ENCODE results near the gene LRPAP1.
"Not testable (repeated sequence)": the region's sequence is repeated elsewhere in the genome, so short reads cannot be mapped to it uniquely, and the experiment has no call there.

Gene LRPAP1

DNA sequence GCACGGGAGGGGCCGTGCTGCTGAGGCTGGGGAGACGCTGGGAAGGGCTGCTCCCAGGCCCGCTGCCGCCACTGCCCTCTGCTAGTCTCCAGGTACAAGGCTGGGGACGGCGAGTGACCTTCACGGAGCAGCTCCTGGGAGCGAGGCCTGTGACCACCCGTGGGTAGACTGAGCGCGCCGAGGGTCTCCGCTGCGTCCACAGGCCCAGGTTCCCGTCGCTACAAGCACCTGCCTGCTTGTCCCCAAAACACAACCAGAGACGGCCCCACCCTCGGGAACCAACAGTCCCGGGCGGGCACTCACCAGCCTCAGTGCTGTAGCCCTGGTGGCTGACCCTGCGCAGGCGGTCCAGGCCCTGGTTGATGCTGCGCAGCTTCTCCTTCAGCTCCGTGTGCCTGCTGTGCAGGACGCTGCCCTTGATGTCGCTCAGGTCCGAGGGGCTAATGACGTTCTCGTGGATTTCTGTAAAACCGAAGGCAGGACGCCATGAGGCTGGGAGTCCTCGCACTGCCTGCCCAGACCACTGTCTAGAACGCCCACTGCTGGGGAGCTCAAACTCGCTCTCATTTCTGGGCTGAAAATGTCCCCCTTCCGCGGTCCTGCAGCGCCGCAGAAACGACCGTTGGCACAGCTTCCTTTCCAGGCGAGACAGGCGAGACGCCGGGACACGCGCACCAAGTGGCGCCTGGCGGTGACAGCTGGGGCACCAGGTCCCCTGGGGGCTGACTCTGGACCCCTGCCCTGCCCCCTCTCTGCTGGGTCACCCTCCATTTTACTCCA is 14.3 kb downstream of the LRPAP1 start:
- no peak for DNase-seq

DNA sequence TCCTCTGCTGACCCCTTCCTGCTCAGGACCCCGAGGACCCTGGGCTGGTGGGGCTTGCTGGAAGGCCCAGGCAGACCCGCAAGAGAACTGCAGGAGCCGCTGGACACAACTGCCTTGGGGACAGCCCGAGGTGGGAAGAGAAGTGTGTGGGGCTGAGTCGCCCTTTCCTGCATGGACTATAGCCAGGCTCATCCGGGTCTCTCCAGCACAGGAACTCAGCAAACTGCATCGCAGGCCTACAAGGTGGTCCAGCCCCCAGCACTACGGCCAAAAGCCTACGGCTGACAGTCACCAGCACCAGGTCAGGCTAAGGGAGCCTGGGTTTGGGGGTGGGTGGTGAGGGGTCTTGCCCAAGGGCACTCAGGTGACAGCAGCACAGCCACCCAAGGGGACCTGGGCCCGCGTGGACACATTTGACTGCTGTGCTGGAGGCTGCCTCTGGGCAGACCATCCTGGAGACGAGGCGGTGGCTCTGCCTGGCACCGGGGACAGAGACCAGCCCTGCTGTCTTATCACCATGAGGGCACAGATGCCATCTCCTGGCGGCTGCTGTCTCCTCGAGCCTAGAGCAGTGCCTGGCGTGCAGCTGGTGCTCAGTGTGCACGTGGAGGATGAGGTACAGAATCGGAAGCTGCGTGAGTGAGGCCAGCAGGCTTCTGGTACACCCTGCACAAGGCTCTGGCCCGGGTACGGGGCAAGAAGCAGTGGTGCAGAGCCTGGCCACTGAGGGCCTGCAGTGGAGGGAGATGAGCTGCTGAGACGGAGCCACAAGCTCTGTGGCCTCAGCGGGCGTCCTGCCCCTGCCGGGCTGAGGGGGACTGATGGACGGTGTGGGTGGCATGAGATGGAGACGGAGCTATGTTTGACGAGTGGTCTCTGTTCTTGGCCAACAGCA is 15.1 kb downstream of the LRPAP1 start:
- DNase-seq: no peak

DNA sequence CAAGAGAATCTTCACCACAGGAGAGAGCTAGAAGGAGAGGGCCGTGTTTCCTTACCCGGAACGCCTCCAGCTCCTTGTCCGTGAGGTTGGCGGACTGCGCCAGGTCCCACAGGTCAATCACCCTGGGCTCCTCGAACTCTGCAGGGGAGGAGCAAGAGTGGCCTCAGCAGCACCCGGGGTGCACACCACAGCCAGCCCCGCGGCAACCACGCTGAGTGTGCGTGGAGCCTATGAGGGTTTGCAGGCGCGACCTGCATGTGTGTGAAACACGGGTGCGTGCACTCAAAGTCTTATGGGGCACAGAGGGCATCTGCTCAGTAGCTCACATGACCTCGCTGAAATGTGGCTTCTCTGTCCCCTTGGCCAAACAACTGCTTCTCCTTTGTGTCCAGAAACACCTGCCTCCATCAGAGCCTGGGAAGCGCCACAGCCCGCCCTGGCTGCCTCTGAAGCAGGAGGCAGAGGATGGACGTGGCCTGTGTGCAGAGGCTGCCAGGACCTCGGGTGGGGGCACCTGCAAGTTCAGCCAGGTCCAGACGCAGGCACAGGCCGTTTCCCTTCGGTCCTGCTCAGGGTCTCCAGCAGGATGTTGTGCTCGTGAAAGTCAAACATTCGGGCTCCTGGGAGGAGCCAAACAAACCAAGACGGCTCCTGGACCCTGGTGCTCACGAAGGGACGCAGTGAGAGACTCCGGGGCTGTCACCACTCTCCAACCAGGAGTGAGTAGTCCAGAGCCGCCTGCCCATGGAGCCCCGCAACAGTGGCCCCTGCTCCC is 16.0 kb downstream of the LRPAP1 start:
- no peak for DNase-seq

DNA sequence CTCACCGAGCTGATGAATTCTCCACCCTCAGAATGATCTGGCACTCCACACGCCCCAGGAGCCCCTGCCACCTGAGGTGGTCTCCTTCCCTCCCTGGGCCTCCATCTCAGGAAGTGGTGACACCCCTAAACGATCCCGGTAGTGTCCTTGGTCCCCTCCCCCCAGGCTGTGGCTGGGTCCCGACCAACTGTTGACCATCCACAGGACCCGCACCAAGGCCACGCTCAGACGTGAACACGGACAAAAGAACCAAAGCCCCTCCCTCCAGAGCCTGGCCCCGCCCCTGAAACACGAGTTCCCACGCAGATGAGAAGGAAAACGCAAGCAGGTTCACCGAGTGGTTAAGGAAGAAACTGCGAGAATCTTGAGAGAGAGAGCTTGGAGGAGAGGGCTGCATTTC is 16.6 kb downstream of the LRPAP1 start:
- no peak for DNase-seq

DNA sequence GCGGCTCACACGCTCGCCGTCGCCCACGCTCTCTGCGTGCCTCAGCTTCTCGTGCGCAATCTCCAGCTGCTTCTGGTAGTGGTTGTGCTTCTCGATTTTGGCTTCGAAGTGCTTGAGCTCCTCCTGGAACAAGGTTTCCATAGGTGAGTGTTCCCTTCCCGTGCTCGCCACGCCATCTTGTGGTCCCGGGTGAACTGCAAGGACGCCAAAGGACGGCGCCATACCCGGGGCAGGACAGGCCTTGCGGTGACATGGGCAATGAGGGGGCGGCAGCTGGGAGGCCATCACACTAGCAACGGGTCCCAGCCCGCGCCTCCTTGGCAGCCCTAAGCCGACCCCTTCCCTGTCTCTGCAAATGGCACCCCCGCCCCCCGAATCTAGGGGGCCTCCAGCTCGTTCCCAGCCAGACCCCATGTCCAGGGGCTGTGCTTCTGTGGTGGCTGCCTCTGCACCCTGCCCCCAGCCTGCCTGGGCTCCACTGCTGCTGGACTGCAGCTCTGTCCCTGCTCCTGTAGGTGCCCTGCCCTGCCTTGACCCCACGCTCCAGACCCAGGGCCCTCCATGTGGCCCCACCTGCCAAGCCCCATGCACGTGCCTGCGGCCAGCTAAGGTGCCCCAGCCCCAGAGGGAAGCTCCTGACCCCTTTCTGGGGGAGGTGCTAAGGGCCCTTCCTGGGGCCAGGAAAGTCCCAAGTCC is 17.3 kb downstream of the LRPAP1 start:
- DNase-seq: no peak

DNA sequence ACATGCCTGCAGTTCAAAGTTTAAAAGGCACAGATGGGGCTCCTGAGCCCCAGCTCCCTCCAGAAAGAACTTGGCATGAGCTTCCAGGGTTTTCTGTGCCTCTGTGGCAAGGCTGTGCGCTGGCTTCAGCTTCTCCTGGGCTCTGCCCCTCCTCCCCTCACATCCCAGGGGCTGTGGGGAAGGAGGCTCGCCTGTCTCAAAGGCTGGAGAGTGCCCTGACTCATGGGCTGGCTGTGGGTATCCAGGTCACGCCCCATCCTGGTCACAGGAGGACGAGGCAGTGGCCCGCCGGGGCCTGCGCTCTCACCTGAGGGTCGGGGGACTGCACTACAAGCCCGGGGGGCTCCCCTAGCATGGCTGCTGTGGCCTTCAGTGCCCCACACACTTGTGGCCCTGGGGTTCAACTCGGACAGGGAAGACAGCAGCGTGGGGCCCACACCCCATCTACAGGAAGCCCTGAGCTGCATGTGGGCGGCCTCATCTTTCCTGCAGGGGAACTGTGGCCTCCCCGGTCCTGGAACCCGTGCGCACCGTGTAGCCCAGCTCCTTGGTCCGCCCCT is 17.9 kb downstream of the LRPAP1 start:
- no peak for DNase-seq

DNA sequence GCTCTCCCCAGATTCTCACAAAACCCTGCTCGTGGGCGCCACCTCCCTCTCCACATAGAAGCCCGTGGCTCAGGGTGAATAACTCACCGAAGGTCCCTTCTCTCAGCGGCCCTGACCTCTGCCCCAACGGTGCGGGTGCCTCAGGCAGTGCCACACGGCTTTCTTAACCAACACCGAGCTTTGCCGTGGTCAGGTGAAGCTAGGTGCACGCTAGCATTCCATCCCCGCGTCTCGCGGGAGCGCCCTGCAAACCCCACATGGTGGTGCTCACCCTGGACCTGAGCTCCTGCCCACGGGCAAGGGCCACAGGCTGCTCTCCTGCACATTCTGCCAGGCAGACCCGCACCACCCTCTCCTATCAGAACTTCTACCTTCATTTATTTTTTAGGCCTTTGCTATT is 18.4 kb downstream of the LRPAP1 start:
- no peak for DNase-seq

DNA sequence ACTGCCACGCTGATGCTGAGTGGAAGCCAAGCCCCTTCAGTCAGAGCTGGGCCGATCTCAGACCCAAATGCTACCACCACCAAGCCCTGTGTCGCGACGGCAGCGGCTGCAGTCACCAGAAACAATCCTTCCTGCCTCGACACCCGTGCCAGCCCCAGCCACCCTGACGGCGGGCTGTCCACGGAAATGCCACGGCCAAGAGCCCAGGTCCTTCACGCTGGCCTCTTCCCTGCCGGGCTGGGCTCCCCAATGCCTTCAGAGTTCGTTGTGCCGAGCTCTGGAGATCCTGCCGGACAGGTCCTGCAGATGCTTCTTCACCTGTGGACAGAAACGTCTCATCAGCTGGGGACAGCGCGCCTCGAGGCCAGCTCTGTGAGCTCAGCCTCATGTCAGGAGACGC is 19.5 kb downstream of the LRPAP1 start:
- no peak for DNase-seq

DNA sequence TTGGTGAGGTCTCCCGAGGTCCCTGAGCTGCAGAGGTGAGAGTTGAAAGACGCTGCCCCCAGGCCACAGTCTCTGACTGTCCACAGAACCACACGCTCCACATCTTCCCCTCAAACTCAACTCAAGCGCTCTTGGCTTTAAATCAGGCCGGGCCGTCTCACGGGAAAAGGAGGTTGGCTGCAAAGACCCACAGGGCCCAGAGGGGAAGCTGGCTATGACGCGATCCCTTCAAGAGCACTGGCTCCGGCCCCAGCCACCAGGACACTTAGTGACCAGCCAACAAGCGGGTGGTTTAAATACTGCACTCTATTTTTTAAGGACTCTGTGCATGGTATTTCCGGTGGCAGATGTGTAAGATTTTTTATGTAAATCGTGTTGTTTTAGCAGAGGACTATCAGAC is 19.9 kb downstream of the LRPAP1 start:
- DNase-seq: no peak

DNA sequence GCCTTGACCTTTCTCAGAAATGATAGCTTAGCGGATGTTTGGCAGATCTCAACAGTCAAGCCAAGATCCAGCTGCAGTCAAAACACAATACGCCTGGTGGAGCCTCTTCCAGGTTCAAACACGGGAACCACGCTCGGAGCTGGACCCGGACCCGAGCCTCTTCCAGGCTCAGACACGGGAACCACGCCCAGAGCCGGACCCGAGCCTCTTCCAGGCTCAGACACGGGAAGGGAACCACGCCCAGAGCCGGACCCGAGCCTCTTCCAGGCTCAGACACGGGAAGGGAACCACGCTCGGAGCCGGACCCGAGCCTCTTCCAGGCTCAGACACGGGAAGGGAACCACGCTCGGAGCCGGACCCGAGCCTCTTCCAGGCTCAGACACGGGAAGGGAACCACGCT is 20.6 kb downstream of the LRPAP1 start:
- DNase-seq: not testable (repeated sequence)

DNA sequence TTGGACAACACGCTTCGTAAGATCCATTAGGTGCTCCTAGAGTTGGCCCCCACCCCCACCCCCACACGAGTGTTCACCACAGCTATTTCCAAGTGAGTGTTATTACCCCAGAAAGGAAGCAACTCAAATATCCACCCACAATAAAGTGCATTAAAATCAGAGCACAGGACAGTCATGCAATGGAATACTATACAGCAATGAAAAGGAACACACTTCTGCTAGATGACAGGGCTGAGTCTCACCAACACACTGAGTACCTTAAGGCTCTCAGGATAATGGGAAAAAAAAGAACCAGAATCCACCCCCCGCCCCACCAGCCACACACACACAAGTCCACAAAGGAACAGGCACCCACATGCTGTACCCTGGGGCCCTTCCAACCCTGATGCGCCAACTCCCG is 21.0 kb downstream of the LRPAP1 start:
- DNase-seq: no peak

DNA sequence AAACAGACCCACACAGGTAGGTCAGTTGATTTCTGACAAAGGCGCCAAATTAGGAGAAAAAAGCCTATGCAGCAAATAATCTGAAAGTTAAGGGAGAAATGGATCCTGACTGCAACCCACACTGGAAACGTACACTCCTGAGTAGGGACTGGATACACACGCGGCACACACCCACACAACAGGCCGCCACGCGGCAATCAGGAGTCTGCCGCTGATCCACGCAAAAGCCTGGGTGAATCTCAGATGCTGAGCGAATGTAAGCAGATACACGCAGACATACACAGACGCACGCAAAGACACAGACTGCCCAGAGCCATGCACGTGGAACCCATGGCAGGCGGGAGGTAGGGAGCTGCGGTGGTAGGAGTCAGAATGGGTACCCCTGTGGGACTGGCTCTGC is 21.7 kb downstream of the LRPAP1 start:
- no peak for DNase-seq

DNA sequence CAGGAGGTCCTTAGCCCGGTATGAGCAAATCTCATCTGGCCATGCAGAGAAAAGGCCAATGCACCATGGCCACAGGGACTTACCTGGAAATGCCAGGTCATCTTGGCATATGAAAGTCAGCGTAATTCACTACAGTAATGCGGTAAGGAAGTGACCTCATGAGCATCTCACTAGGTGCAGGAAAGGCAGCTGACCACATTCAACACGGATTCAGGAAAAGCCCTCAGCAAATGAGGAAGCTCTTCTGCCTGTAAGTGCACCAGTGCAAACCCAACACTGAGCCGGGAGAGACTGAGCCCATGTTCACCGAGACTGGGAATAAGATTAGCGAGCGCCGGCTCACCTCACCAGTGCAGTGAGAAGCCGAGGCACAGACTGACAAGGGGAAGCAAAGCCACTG is 23.7 kb downstream of the LRPAP1 start:
- no peak for DNase-seq

DNA sequence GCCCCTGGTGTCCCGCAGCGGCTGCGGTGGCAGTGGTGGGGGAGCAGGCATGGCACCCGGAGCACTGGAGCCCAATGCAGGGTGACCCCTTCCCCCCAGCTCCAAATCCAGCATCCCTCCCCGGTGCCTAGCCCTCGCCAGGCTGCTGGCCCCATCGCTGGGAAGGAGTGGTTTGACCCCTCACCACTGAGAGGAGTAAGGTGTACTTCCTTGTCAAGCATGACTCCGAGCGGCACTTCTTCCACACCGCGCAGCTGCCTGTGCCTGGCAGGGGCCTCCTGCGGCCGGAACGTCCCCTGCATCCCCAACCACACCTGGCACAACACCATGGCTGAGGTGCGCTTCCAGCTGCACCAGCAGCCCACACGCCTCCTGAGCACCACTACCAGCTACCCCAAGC is 27.0 kb downstream of the LRPAP1 start:
- no peak for DNase-seq

DNA sequence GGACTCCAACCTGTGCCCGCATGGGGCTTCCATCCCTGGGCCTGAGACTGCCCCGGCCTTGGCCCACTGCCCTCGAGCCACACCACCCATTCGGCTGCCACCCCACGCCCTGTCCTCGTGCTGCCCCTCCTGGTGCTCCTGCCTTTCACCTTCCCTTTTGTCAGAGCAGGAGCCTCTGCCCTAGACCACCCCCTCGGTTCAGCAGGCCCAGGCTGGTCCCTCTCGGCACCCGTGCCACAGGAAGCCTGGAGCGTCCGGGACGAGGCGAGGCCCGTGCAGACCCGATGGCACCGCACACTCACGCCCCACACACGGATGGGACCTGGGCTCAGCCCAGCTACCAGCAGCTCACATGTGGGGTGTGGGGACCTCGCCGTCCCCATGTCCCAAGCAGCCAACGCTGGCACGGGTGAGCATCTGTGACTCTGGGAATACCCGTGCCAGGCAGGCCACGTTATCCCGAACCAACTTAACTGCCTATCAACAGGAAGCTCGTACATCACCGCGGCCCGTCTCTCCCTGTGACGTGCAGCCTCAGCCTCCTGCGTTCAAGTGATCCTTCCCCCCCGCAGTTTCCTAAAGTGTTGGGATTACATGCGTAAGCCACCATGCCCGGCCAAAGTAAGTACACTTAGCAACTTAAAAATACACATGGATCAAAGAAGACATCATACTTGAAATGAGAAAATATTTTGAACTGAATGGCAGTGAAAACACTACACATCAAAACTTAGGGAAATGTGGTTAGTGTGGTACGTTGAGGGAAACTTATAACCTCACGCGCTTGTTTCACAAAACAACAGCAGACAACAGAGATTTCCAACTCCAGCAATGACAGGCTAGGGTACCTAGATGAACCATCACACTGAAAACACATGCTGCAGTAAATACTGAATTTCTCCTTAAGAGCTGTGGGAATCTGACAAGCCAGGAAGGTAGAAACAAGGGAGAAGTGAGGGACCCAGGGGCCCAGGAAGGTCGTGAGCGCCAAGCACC is 29.0 kb downstream of the LRPAP1 start:
- DNase-seq: no peak

DNA sequence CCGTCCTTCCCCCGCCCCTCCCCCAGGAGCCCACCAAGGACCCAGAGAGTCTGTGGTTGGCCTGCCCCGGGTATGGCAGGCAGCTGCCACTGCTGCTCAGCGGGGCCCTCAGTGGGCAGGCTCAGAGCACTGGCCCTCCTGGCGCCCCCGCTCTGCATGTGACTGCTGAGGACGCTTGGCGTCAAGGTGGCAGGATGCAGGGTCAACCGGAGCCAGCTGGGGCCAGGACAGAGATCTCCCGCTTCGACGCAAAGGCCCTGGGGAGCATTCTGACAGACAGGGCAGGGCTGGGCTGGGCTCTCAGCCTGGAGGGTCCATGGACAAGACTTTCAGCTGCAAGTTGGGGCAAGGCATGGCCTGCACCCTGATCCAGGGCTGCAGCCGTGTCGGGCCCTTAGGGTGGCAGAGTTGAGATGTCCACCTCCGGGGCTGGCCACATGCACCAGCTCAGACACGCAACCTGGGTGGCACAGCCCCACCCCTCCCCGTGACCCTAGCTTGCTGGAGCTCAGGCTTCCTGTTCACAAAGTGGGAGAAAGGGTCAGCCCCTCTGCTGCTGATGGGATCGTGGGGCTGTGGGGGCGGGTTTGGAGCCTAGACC is 30.3 kb downstream of the LRPAP1 start:
- DNase-seq: no peak

DNA sequence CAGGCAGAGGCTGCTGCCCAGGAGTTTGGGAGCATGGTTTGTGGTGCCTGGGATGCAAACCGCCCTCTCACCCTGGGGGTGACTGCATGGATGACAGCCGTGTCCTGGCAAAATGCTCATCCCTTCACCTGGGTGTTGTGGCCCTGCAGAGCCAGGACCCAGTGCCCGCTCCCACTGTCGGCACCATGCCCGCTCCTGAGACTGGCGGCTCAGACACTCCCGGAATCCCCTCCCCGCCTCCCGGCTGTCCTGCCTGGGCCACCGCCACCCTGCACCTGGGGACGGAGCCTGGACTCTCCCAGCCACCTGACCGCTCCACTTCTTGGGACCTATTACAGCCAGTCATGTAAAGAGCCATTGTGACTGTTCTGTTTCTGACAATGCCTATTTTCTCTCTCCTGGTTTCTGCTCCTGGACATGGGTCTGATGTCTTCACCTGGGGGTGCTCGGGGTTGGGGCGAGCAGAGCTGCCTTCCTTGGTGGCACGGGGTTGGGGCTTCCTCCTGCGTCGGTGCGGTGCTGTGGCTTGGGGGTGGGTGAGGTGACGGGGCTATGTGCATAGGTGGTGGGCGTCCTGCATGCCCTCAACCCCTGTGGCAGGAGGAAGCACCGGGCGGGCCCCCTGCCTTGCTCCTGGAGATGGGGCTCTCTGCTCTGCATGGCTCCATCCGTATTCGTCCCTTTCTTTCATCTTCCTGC is 30.9 kb downstream of the LRPAP1 start:
- DNase-seq: no peak

DNA sequence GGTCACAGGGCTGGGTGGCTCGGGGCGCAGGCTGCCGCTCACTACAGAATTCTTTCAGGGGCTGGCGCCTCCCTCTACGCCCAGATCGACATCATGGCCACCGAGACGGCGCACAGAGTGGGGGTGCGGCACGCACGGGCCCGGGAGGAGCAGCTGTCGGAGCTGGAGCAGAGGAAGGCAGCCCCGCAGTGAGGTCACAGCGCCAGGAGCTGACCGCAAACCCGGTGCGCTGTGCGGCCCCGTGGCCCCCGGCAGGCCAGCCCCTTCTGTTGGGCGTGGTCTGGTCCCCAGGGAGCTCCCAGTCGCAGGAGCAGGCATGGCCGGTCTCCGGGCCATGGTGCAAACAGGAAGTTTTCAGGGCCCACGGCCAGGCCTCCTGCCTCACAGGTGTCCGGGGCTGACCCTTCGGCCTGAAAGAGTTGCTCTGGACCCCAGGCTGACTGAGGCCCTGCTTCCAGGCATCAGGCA is 31.6 kb downstream of the LRPAP1 start:
- DNase-seq: no peak

DNA sequence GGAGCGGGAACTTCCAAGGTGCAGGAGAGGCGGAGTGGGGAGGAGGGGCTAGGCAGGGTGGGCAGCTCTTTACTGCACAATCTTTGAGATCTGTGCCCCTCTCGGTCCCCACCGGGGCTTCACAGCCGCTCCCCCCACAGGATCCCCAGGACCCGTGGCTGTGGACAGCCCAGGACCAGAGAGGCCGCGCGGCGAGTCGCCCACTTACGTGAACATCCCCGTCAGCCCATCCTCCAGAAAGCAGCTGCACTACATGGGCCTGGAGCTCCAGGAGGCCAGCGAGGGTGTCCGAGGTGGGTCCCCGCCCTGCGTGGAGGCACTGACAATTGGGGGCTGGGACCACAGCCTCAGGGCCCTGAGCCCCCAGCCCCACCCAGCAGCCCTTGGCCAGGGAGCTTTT is 32.1 kb downstream of the LRPAP1 start:
- no peak for DNase-seq

DNA sequence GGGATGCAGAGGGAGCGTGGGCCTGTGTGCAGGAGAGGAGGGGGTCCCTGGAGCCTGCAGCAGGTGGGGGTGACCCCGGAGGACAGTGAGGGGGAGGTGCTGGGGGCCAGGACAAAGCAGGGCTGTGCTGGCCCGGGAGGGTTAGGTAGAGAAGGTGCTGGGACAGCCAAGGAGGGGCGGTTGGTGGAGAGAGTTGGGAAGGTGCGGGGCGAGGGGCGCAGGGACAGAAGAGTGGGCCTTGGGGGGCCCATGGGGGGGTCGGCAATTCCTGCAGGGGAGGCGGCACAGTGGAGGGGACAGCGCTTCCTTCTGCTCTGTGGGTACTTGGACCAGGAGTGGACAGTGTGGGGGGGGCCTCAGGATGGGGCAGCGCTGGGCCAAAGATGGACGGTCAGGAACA is 32.5 kb downstream of the LRPAP1 start:
- no peak for DNase-seq
